ENCODE measurements around the gene FARS2. TPM values are rescaled to one million over a fixed set of nuclear protein-coding genes. Genes with fewer than 3 reads are reported as not detected.

The FARS2 gene
- total and polyA plus RNA-seq, 5 donors from 2014 or later: 26.9 to 39.7 (median 34.9) TPM

GRCh38 chr6:5279891-5280338 lies 18.6 kb downstream of the FARS2 start:
- H3K27me3 ChIP-seq (ENCODE audit: control insufficient read depth, insufficient read depth, low read length): no peaks in the 10 kb centered on the region
- Mint-ChIP-seq H3K27ac (peak overlapping the region; percentile 38 to 96 (median 47)), H3K27me3 (no peaks in the 10 kb centered on the region), H3K4me1 (peaks cover 48 to 67% (median 57%) of the 10 kb centered on the region in 4 donors), H3K4me3 (peak overlapping the region; percentile 2 to 66 (median 26)), H3K36me3 (peaks cover 9% of the 10 kb centered on the region), H3K9me3 (no peaks in the 10 kb centered on the region)
- no peaks in the 10 kb centered on the region for H3K9me3 ChIP-seq (ENCODE audit: control insufficient read depth in 2 of 2, low read length in 2 of 2)
- DNase-seq: peak; percentile 7 to 78 (median 28)
- ATAC-seq (ENCODE audit: low read depth in 2 of 2): peak; percentile 72 to 75
- peak overlapping the region; percentile 51 for H3K4me3 ChIP-seq (ENCODE audit: low read depth, low read length)
- H3K36me3 ChIP-seq (ENCODE audit: control insufficient read depth, insufficient read depth, low read length): no peaks in the 10 kb centered on the region
- H3K4me1 ChIP-seq (ENCODE audit: control insufficient read depth, insufficient read depth, low read length, poor library complexity, severe bottlenecking): peaks cover 18% of the 10 kb centered on the region
- peak overlapping the region; percentile 60 for H3K27ac ChIP-seq (ENCODE audit: insufficient read depth, low read length, poor library complexity, severe bottlenecking)

GRCh38 chr6:5280920-5281319 lies 19.6 kb downstream of the FARS2 start:
- Mint-ChIP-seq H3K27me3 (no peaks in the 10 kb centered on the region), H3K36me3 (peaks cover 14% of the 10 kb centered on the region), H3K9me3 (no peaks in the 10 kb centered on the region), H3K4me3 (peak overlapping the region in 2 of 4 donors; percentile 30 to 66), H3K27ac (peak overlapping the region in 1 of 3 donors; percentile 38), H3K4me1 (peaks cover 45 to 68% (median 57%) of the 10 kb centered on the region in 4 donors)
- Histone ChIP-seq H3K4me1 (ENCODE audit: control insufficient read depth, insufficient read depth, low read length, poor library complexity, severe bottlenecking) (peaks cover 12% of the 10 kb centered on the region), H3K9me3 (ENCODE audit: control insufficient read depth in 2 of 2, low read length in 2 of 2) (no peaks in the 10 kb centered on the region), H3K36me3 (ENCODE audit: control insufficient read depth, insufficient read depth, low read length) (no peaks in the 10 kb centered on the region), H3K4me3 (ENCODE audit: low read depth, low read length) (peak overlapping the region; percentile 51), H3K27me3 (ENCODE audit: control insufficient read depth, insufficient read depth, low read length) (no peaks in the 10 kb centered on the region), H3K27ac (ENCODE audit: insufficient read depth, low read length, poor library complexity, severe bottlenecking) (peak overlapping the region; percentile 60)
- ATAC-seq (ENCODE audit: low read depth in 2 of 2) (no peak), DNase-seq (no peak)

GRCh38 chr6:5282191-5282623 lies 20.9 kb downstream of the FARS2 start:
- Histone ChIP-seq H3K27ac (ENCODE audit: insufficient read depth, low read length, poor library complexity, severe bottlenecking) (no peak overlapping the region), H3K4me3 (ENCODE audit: low read depth, low read length) (no peak overlapping the region), H3K9me3 (ENCODE audit: control insufficient read depth in 2 of 2, low read length in 2 of 2) (no peaks in the 10 kb centered on the region), H3K36me3 (ENCODE audit: control insufficient read depth, insufficient read depth, low read length) (no peaks in the 10 kb centered on the region), H3K4me1 (ENCODE audit: control insufficient read depth, insufficient read depth, low read length, poor library complexity, severe bottlenecking) (peaks cover 12% of the 10 kb centered on the region), H3K27me3 (ENCODE audit: control insufficient read depth, insufficient read depth, low read length) (no peaks in the 10 kb centered on the region)
- Mint-ChIP-seq H3K27me3 (no peaks in the 10 kb centered on the region), H3K27ac (peak overlapping the region in 1 of 3 donors; percentile 31), H3K9me3 (no peaks in the 10 kb centered on the region), H3K4me3 (peak overlapping the region in 2 of 4 donors; percentile 41 to 59), H3K4me1 (peaks cover 42 to 66% (median 55%) of the 10 kb centered on the region in 4 donors), H3K36me3 (peaks cover 17% of the 10 kb centered on the region)
- DNase-seq: no peak
- no peak for ATAC-seq (ENCODE audit: low read depth in 2 of 2)

GRCh38 chr6:5285081-5285480 lies 23.8 kb downstream of the FARS2 start:
- DNase-seq (no peak), ATAC-seq (ENCODE audit: low read depth in 2 of 2) (no peak)
- H3K4me1 ChIP-seq (ENCODE audit: control insufficient read depth, insufficient read depth, low read length, poor library complexity, severe bottlenecking): peaks cover 9% of the 10 kb centered on the region
- H3K27me3 ChIP-seq (ENCODE audit: control insufficient read depth, insufficient read depth, low read length): no peaks in the 10 kb centered on the region
- Mint-ChIP-seq H3K4me1 (peaks cover 31 to 67% (median 46%) of the 10 kb centered on the region in 4 donors), H3K4me3 (peak overlapping the region in 1 of 4 donors; percentile 35), H3K36me3 (peaks cover 17% of the 10 kb centered on the region), H3K27ac (peak overlapping the region in 1 of 3 donors; percentile 81), H3K9me3 (peaks cover 0 to 1% (median 0%) of the 10 kb centered on the region in 7 donors), H3K27me3 (no peaks in the 10 kb centered on the region)
- H3K9me3 ChIP-seq (ENCODE audit: control insufficient read depth in 2 of 2, low read length in 2 of 2): no peaks in the 10 kb centered on the region
- no peak overlapping the region for H3K27ac ChIP-seq (ENCODE audit: insufficient read depth, low read length, poor library complexity, severe bottlenecking)
- no peak overlapping the region for H3K4me3 ChIP-seq (ENCODE audit: low read depth, low read length)
- H3K36me3 ChIP-seq (ENCODE audit: control insufficient read depth, insufficient read depth, low read length): no peaks in the 10 kb centered on the region

GRCh38 chr6:5285526-5285925 lies 24.2 kb downstream of the FARS2 start:
- Histone ChIP-seq H3K4me1 (ENCODE audit: control insufficient read depth, insufficient read depth, low read length, poor library complexity, severe bottlenecking) (peaks cover 5% of the 10 kb centered on the region), H3K27me3 (ENCODE audit: control insufficient read depth, insufficient read depth, low read length) (no peaks in the 10 kb centered on the region), H3K9me3 (ENCODE audit: control insufficient read depth in 2 of 2, low read length in 2 of 2) (no peaks in the 10 kb centered on the region), H3K4me3 (ENCODE audit: low read depth, low read length) (no peak overlapping the region), H3K36me3 (ENCODE audit: control insufficient read depth, insufficient read depth, low read length) (no peaks in the 10 kb centered on the region), H3K27ac (ENCODE audit: insufficient read depth, low read length, poor library complexity, severe bottlenecking) (no peak overlapping the region)
- Mint-ChIP-seq H3K4me1 (peaks cover 27 to 65% (median 43%) of the 10 kb centered on the region in 4 donors), H3K4me3 (no peak overlapping the region), H3K27ac (peak overlapping the region in 1 of 3 donors; percentile 81), H3K9me3 (peaks cover 0 to 1% (median 0%) of the 10 kb centered on the region in 7 donors), H3K36me3 (peaks cover 17% of the 10 kb centered on the region), H3K27me3 (no peaks in the 10 kb centered on the region)
- no peak for DNase-seq
- ATAC-seq (ENCODE audit: low read depth in 2 of 2): no peak

GRCh38 chr6:5286780-5287179 lies 25.5 kb downstream of the FARS2 start:
- Histone ChIP-seq H3K4me1 (ENCODE audit: control insufficient read depth, insufficient read depth, low read length, poor library complexity, severe bottlenecking) (no peaks in the 10 kb centered on the region), H3K9me3 (ENCODE audit: control insufficient read depth in 2 of 2, low read length in 2 of 2) (no peaks in the 10 kb centered on the region), H3K4me3 (ENCODE audit: low read depth, low read length) (no peak overlapping the region), H3K27me3 (ENCODE audit: control insufficient read depth, insufficient read depth, low read length) (no peaks in the 10 kb centered on the region), H3K36me3 (ENCODE audit: control insufficient read depth, insufficient read depth, low read length) (peaks cover 2% of the 10 kb centered on the region), H3K27ac (ENCODE audit: insufficient read depth, low read length, poor library complexity, severe bottlenecking) (no peak overlapping the region)
- no peak overlapping the region for H3K4me3 Mint-ChIP-seq
- H3K36me3 Mint-ChIP-seq: peaks cover 17% of the 10 kb centered on the region
- no peak overlapping the region for H3K27ac Mint-ChIP-seq
- DNase-seq (no peak), ATAC-seq (ENCODE audit: low read depth in 2 of 2) (no peak)
- H3K4me1 Mint-ChIP-seq: peaks cover 24 to 66% (median 41%) of the 10 kb centered on the region in 4 donors
- H3K27me3 Mint-ChIP-seq: no peaks in the 10 kb centered on the region
- peaks cover 0 to 1% (median 0%) of the 10 kb centered on the region in 7 donors for H3K9me3 Mint-ChIP-seq

GRCh38 chr6:5287205-5287965 lies 26.1 kb downstream of the FARS2 start:
- H3K4me3 Mint-ChIP-seq: no peak overlapping the region
- no peaks in the 10 kb centered on the region for H3K27me3 ChIP-seq (ENCODE audit: control insufficient read depth, insufficient read depth, low read length)
- H3K4me1 ChIP-seq (ENCODE audit: control insufficient read depth, insufficient read depth, low read length, poor library complexity, severe bottlenecking): no peaks in the 10 kb centered on the region
- no peaks in the 10 kb centered on the region for H3K9me3 ChIP-seq (ENCODE audit: control insufficient read depth in 2 of 2, low read length in 2 of 2)
- H3K27me3 Mint-ChIP-seq: no peaks in the 10 kb centered on the region
- peaks cover 25 to 67% (median 41%) of the 10 kb centered on the region in 4 donors for H3K4me1 Mint-ChIP-seq
- H3K4me3 ChIP-seq (ENCODE audit: low read depth, low read length): no peak overlapping the region
- peak overlapping the region in 1 of 3 donors; percentile 6 for H3K27ac Mint-ChIP-seq
- ATAC-seq (ENCODE audit: low read depth in 2 of 2) (no peak), DNase-seq (no peak)
- peaks cover 5% of the 10 kb centered on the region for H3K36me3 ChIP-seq (ENCODE audit: control insufficient read depth, insufficient read depth, low read length)
- peaks cover 17% of the 10 kb centered on the region for H3K36me3 Mint-ChIP-seq
- peaks cover 0 to 2% (median 0%) of the 10 kb centered on the region in 7 donors for H3K9me3 Mint-ChIP-seq
- no peak overlapping the region for H3K27ac ChIP-seq (ENCODE audit: insufficient read depth, low read length, poor library complexity, severe bottlenecking)
